GM04504 (cell line): Measurements from ENCODE around the gene NUDC.
"Not testable (repeated sequence)": the region's sequence is repeated elsewhere in the genome, so short reads cannot be mapped to it uniquely, and the experiment has no call there.

ENCODE experiments used
- DNase-seq: peaks from one replicate; pipeline ENCODE4 v3.0.0-alpha.2; 2012; ENCODE audit warnings: low read depth

NUDC gene

DNA sequence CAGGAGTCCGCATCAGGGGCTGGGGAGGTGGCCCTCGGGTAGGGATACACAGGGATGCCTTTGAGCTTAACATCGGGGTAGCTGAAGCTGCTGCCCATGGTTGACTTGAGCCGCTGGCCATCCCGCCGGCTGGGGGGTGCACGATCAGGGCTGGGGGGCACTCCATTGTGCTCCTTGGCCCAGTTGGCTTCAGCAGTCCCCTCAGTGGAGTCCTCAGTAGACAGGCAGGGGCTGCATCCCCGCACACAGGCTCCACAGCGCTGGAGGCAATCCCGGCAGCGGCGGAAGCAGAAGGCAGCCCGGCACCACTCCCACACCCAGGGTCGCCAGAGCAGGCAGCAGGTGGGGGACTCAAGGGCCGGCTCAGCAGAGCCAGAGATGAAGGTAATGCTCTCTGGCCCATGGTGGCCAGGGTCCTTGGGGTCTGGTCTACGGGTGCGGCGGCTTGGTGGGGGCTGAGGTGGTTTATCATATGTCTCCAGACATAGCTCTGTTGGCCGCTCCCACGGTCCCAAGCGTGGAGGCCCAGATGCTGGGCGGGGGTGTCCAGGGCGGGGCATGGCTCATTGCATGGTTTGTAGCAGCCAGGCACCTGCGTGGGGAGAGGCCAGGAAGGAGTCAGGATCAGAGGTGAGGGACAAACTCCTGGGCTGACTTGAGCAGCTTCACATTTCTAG, 30.4 kb downstream of the NUDC start:
- no peak for DNase-seq

DNA sequence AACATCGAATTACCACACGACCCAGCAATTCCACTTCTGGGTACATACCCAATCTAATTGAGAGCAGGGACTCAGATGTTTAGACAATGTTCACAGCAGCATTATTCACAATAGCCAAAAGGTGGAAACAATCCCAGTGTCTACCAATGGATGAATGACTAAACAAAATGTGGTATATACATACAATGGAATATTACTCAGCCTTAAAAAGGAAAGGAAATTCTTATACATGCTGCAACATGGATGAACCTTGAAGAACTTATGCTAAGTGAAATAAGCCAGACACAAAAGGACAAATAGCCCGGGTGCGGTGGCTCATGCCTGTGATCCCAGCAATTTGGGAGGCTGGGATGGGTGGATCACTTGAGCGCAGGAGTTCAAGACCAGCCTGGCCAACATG, 31.8 kb downstream of the NUDC start:
- DNase-seq = no peak

DNA sequence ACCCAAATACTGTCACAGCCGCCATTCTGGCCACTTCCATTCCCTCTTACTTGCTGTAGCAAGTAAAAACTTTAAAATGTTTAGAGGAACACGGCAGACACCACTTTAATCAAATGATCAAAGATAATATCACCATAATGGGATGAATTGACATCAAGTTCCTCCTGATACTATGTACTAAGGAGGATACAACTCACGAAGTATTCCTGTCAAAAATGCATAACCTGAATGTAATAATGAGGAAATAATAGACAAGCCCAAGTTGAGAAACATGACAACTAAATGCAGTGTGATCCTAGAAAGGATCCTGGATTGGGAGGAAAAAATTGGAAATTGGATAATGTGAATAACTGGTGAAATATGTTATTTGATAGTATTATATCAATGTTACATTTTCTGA, 34.8 kb downstream of the NUDC start:
- no peak for DNase-seq

DNA sequence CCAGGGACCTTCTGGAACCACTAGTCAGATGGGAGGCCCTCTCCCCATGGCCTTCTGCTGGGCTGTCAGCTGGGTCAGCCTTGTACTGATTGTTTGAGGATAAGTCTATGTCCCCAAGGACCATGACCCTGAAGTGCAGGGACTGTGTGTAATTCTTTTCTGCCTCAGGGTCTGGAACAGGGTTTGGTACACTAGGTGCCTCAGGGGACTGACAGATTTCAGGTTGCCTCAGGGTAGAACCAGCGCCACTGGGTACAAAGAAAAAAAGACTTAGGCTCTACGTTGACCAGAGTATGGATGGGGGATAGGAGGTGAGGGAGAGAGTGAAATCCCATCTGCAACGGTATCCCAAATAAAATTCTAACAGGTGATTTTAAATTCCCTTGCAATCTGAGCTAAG, 35.8 kb downstream of the NUDC start:
- no peak for DNase-seq

DNA sequence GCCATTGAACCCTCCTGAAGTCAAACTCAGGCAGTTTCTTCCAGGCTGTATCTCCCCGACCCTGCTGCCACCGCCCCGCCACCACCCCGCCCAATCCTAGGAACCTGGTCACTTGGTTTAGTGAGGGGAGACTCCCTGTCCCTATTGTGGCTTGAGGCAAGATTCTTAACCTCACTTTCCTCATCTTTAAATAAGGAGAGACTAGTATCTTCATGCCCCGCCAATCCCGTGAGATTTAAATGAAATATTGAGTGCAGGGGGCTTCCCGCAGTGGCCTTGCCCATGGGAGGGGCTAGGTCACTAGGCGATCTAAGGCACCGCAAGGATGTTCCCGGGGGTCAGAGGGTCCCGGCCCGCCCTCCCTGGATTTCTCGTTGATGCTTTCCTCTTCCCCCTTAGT, 37.7 kb downstream of the NUDC start:
- no peak for DNase-seq

DNA sequence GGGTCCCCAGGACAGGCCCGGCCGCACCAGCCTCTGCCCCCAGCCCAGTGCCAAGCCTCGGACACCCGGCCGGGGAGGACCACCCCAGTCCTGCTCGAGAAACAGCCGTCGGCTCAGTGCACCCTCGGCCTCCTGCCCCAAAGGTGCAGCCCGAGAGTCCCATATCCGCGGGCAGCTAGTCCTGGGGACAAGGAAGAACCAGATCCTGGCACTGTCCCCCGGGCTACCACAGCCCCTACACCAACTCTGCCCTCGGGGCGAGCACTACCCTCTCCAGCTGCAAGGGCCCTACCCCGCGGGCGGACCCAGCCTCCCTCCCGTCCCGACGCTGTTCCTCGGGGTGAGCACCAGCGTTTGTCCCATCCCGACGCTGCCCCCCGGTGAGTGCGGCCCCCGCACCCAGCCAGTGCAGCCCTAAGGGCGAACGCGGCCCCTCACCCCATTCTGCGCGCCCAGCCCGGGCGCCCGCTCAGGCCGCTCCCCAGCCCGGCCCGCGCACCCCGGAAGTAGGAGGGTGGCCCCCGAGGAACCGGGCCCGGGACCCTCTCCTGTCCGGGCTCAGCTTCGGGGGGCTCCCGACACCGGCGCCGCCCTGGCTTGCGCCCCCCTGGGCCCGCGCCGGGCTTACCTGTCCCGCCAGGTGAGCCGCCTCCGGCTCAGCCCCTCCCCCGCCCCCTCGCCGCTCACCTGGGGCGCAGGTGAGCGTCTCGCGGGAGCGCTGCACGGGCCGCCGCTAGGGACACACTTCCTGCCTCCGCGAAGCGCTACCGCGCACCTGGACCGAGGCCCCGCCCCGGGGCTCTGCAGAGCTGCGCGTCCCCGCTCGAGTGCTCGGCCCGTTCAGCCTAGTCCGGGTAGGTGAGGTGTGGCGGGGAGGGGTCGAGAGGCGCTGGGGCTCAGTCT, 38.4 kb downstream of the NUDC start, which contains the start of gene KDF1:
Gene KDF1 (minus strand): TSS at position 747 of the 903 bp plus-strand sequence. CDS start 8,088 bp downstream, outside the sequence.
- no peak for DNase-seq

DNA sequence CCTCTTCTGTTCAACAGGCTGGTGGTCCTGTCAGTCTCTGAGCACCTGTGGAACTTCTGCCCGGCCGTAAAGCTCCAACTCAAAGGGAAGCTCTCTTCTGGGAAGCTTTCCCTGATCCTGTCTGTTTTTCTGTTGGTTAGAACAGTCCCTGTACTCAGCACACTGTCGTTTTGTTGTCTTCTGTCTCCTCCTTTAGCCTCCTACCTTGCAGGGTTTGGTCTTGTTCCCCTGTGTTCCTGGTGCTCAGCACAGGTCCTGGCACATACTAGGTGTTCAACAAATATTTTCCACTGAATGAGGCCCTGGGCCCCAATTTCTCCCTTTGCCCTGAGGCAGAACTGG, 39.1 kb downstream of the NUDC start:
- no peak for DNase-seq

DNA sequence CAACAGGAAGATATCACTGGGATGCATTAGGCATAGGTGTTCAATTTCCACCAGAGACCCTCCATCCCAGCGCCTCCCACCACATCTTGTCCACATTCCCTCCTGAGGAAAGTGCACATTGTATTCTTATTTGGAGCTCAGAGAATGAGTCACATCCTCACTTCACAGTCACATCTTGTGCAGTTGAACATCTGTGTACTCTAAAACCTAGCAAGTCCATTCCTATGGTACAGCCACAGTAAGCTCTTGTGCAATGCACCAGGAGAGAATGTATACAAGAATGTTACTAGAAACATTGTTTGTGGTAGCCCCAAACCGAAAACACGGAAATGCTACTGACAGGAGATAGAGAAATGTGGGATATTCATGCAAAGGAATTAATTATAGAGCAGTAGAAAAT, 40.3 kb downstream of the NUDC start:
- peak; percentile 68 for DNase-seq

DNA sequence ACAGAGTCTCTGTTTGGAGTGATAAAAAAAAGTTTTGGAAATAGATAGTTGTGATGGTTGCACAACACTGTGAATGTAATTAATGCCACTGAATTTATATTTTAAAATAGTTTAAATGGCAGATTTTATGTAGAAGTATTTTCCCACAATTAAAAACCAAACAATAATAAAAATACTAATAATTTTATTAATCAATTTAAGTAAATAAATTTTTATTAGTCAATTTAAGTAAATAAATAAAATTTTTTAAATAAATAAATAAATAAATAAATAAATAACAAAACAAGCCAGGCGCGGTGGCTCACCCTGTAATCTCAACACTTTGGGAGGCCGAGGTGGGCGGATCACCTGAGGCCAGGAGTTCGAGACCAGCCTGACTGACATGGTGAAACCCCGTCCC, 43.7 kb downstream of the NUDC start:
- DNase-seq = no peak

DNA sequence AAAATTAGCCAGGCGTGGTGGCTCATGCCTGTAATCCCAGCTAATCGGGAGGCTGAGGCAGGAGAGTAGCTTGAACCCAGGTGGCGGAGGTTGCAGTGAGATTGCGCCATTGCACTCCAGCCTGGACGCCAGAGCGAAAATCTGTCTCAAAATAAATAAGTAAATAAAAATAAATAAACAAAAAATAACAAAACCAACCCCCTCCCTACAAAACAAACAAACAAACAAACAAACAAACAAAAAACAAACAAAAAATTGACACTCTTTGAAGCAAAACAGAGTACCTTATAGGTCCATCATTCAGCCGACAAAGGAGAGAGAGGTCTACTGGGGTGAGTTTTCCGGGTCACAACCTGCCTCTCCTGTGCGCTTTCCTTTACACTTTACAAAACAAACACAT, 44.1 kb downstream of the NUDC start:
- no peak for DNase-seq

DNA sequence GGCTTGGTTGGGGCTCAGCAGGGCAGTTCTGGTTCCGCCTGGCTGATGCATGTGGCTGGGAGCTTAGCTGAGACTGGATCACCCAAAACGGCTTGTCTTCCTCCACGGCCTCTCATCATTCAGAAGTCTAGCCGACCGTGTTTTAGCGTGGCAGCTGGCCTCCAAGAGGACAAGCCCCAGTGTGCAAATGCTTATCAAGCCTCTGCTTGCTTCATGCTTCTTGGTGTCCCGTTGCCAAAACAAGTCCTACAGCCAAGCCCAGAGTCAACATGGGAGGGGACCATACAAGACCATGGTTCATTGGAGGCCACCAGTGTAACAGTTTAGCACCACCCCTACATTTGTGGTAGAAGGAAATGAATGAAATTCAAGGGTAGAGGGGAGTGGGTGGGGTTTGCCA, 49.3 kb downstream of the NUDC start:
- DNase-seq = no peak

DNA sequence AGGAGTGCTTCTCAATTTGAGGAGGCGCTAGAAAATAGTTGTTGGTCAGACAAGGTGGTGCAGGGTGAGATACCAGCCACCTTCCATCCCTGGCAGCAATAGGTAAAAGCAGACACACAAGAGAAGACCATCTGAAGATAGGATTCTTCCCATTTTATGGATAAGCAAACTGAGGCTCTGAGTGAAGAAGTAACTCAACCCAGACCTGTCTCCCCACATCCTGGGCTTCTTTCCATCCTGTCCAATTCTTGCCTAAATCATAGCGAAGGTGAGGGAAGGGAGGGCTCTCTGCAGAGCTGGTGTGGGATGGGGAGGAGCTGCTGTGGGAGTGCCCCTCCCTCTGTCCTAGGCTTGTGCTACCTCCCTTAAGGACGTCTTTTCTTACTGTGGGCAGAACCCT, 50.0 kb downstream of the NUDC start:
- DNase-seq = no peak

DNA sequence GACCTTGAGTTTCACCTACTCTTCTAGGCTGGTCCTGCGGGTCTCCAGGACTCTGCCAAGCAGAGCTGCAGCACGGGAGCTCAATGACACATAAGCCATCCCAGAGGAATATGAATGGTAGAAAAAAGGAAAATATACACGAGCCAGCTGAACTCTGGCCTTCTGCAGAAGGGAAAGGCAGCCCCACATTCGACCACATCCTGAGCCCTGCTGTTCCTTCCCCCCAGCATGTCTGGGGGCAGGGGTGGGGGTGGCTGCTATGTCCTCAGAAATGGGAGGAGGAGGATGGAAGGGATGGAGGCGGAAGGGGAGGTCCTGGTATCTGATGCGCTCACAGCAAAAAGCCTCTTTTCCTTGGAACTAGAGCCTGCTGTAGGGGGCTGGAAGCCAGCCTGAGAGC, 50.8 kb downstream of the NUDC start:
- no peak for DNase-seq

DNA sequence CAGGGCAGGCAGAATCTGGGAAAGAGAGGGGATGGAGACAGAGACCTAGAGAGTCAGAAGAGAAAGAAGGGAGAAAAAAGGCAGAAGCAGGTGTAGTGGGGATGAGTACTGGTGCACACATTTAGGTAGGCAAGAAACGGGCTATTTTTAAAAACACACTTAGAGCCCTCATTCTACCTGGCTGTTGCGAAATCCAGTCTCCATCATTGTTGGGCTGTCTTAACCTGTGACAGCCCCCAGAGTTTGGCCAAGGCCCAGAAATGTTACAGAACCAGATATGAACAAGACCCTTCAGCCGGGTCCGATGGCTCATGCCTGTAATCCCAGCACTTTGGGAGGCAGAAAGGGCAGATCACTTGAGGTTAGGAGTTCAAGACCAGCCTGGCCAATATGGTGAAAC, 51.3 kb downstream of the NUDC start:
- DNase-seq = no peak

DNA sequence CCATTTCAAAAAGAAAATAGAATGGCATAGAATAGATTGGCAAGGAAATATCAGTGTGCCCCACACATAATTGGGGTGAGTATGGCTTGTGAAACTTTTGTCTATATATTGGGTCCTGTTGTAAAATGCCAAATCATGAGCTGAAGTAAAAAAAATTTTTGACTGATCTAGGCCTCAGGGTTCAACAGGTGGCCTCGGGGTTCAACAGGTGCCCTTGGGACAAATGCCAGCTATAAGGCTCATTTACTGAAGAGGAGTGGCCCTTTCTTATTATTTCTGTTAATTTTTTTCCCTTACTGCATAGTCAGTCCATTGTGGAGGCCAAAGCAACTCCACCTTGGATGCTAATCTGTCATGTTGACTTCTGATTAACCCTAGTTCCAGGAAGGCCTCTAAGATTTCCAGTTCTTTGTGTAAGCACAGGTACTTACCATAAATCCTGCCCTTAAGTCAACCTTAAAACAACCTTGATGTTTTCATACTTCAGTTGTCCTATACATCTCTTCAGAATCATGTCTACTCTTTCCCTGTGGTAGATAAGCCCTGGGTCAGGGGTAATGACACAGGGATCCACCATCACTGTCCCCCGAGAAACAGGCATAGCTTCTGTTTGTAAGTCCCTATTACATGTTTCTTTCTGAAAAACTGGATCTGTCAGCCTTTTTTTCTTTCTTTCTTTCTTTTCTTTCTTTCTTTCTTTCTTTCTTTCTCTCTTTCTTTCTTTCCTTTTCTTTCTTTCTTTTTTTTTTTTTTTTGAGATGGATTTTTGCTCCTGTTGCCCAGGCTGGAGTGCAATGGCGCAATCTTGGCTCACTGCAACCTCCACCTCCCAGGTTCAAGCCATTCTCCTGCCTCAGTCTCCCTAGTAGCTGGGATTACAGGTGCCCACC, 55.3 kb downstream of the NUDC start:
- no peak for DNase-seq

DNA sequence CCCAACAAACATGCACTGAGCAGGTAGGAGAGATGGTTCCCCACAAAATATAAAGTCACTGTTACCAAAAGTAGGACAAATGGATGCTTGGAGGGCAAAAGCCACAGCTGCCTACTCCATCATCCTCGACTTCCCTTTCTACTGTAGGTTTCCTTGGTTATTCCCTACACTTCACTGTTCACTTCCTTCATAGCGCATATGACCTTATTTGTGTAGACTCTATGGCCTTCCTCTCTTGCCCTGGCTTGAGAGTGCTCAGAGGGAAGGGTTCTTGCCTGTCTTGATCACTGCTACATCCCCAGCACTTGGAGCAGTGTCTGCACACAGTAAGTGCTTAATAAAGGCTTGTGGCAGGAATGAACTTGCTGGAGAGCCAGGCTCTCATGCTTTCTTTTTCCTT, 57.4 kb downstream of the NUDC start:
- no peak for DNase-seq

DNA sequence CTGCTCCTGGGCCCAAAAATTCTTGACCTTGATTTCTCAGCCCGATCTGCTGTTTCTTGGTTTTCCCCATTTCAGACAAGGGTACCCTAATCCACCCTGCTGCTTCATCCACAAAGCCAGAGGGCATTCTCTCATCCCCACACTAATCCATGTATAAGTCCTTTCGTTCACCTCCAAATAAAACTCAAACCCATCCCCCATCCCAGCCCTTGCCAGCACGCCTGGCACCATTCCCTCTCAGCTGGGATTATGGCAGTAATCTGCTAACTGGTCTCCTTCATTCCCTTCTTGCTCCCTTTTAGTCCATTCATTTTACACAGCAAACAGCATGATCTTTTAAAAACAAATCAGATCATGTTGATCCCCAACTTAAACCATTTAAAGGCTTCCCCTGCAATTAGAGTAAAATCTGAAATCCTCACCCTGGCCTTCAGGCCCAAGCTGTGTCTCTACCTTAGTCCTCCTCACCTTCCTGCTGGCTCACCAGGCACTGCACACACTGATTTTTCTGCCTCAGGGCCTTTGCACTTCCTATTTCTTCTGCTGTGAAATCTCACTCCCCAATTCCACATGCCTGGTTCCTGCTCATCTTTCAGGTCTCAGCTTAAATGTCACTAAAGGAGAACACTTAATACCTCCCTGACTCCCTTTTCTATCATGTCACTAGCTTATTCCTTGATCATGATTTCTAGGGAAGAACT, 59.8 kb downstream of the NUDC start:
- DNase-seq = no peak

DNA sequence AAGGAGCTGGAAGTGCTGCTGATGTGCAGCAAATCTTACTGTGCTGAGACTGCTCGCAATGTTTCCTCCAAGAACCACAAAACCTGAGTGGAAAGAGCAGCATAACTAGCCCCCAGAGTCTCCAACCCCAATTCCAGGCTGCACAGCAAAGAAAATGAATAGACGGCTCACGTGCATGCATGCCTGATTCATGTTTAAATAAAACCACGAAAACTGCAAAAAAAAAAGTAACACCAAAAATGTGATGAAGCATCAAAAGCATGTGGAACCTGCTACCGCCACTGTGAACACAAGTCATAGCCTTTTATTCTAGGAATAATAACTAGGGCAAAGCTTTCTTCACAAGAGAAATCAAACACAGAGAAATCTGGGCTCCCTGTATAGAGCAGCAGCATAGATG, 62.3 kb downstream of the NUDC start:
- no peak for DNase-seq

DNA sequence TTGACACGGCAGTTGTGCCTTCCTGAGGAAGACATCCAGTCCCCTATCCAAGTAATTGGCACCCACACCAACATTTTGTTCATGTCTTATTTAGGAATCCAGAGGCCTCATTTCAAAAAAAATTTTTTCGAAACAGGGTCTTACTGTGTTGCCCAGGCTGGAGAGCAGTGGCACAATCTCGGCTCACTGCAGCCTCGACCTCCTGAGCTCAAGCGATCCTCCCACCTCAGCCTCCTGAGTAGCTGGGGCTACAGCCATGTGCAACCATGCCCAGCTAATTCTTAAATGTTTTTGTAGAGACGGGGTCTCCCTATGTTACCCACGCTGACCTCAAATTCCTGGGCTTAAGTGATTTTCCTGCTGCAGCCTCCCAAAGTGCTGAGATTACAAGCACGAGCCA, 62.7 kb downstream of the NUDC start:
- no peak for DNase-seq

DNA sequence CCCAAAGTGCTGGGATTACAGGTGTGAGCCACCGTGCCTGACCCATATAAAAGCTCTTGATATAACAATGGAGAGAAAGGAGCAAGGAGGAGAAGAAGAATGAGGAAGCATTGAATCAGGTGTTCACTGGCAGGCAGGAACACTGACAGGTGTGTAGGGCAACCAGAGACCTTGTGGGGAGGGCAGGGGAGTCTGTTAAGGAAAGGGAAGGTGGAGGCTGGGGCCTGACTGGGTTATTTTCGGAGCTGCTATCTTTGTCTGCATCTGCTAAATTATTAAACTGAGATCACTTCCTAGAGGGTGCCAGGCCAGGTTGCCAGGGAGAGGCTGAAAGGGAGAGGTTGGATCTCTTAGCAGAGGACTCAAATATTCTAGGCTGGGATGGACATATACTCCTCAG, 65.1 kb downstream of the NUDC start:
- no peak for DNase-seq

DNA sequence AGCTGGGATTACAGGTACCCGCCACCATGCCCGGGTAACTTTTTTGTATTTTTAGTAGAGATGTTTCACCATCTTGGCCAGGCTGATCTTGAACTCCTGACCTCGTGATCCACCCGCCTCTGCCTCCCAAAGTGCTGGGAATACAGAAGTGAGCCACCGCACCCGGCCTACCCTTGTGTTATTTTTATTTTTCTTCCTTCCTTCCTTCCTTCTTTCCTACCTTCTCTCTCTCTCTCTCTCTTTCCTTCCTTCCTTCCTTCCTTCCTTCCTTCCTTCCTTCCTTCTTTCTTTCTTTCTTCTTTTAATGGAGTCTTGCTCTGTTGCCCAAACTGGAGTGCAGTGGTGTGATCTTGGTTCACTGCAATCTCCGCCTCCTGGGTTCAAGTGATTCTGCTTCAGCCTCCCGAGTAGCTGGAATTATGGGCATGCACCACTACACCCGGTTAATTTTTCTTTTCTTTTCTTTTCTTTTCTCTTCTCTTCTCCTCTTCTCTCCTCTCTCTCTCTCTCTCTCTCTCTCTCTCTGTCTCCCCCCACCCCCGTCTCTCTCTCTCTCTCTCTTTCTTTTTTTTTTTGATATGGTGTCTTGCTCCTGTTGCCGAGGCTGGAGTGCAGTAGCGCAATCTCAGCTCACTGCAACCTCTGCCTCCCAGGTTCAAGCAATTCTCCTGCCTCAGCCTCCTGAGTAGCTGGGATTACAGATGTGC, 68.0 kb downstream of the NUDC start:
- not testable (repeated sequence) for DNase-seq
